SKM-1 (cell line): ENCODE measurements around the gene CNDP1.
"Not testable (repeated sequence)": the region's sequence is repeated elsewhere in the genome, so short reads cannot be mapped to it uniquely, and the experiment has no call there.

ENCODE experiments used
- DNase-seq: peaks from one replicate; lab custom pipeline; 2025; ENCODE audit not compliant: unreplicated experiment; lab: John Stamatoyannopoulos, UW

Gene CNDP1

DNA sequence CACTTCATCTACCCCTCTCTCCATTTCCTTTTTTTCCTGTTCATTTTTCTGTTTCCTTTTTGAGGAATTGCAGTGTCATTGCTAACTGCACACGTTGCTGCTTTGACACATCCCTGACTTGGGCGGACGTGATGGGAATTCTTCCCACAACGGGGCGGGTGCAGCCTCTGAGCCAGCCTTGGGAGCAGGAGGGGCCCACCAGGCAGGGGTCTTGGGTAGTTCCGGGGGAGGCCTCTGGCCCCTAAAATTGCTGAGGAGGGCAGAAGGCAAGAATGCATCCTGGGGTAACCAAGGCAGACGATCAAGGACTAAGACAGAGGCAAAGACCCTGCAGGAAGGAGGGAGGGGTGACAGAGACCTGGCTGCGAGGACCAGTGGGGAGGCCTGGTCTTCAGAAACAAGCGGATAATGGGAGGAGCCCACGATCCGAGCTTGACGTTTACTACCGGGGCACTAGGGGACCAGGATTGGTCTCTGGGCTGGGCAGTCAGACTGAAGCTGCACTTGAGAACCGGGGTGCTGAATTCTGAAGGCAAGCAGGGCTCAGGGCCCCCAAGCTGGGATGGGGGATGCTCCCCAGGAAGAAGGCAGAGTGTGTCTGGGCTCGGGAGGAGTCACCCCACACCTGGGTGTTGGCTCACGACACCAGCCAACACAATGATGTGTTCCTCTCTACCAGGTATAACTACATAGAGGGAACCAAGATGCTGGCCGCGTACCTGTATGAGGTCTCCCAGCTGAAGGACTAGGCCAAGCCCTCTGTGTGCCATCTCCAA, 14.8 kb upstream of the CNDP1 start:
- DNase-seq, result no peak

DNA sequence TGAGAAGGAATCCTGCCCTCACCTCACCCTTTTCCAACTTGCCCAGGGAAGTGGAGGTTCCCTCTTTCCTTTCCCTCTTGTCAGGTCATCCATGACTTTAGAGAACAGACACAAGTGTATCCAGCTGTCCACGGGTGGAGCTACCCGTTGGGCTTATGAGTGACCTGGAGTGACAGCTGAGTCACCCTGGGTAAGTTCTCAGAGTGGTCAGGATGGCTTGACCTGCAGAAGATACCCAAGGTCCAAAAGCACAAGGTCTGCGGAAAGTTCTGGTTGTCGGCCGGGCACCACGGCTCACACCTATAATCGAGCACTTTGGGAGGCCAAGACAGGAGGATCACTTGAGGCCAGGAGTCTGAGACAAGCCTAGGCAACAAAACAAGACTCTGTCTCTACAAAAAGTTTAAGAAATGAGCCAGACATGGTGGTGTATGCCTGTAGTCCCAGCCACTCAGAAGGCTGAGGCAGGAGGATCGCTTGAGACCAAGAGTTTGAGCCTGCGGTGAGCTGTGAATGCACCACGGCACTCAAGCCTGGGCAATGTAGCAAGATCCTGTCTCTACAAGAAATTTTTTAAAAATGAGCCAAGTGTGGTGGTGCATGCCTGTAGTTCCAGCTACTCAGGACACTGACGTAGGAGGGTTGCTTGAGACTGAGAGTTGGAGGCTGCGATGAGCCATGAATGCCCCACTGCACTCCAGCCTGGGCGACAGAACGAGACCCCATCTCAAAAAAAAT, 14.0 kb upstream of the CNDP1 start:
- no peak for DNase-seq

DNA sequence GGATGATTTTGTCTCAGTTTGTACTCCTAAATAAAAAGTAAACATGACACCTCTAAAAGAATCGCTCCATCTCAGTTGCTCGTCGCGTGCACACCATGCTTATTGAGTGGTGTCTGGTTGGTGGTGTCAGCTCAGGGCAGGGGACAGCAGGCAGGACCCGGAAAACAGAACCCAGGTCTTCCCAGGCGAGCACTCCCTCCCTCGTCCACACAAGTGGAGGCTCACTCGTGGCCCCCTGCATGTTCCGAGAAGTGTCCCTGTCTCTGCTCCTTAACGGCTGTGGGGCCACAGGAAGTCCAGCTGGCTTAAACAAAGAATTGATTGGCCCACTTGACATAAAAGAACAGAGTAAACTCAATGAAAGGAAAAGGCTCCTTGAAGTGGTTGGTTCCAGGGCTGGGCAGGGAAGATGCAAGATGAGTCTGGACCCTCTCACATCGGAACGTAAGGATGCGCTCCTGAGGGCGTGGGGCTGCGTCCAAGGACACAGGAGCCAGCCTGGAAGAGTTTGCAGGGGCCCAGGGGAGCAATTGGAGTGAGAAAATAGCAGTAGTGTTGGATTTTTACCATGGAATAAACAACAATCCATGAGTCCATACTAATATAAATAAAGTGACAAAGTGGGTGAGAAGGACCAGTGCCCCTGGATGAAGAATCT, 13.1 kb upstream of the CNDP1 start:
- DNase-seq, result no peak

DNA sequence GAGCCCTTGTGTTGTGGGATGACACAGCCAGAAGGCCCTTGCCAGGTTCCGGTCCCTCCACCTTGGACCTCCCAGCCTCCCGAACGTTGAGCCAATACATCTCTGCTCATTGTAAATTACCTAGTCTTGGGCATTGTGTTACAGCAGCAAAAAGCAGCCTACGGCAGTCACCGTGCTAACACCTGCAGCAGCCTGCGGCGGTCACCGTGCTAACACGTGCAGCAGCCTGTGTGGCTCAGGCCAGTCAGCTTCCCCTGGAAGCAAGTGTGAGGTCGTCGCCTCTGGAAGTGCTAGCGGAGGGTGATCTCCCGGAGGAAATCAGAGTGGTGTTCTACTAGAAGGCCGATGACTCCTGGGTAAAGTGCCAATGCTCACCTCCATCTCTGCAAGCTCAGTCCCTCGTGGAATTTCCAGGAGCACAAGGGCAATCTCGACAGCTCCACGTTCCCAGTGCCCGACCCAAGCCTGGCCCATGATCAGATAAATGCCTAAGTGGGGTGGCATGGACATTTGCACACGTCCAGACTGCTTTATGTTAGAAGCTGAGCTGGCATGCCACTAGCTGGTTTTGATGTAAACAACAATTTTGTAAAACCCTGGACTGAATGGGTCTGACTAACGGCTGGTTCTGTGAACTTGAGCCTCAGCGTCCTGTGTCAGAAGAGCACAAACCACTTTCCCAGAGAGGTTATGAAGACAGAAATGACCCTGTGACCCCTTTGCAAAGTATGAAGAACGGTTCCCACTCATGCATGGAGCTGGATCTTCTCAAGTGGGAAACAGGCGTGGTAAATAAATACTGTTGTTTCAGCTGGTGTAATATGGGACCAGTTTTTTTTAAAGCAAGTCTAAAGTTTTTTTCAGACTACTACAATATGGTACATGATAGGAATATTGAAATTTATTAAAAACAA, 11.4 kb upstream of the CNDP1 start:
- DNase-seq, result no peak

DNA sequence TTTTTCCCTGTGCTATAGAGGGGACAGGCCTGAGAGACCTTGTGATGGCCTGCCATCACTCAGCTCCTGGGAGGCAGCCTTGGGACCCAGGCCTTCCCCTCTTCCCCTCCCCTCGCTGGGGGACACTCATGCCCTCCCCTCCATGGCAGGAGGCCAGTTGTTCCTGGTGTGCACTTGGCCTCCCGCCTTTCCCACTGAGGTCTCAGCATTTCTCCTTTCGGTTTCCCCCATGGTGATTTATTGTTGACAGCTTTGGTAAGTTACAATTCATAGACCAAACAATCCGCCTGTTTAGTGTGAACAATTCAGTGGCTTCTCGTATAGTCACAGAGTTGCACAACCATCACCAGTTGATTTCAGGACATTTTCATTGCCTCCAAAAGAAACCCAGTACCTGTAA, 10.2 kb upstream of the CNDP1 start:
- DNase-seq, result no peak

DNA sequence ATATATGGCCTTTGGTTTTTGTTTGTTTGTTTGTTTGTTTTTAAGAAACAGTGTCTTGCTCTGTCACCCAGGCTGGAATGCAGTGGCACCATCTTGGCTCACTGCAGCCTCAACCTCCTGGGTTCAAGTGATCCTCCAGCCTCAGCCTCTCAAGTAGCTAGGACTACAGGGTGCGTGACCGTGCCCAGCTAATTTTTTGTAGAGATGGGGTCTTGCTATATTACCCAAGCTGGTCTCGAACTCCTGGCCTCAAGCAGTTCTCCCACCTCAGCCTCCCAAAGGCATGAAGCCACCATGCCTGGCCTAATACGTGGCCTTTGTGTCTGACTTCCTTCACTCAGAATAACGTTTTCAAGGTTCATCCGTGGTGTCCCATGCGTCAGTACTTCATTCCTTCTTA, 9.4 kb upstream of the CNDP1 start:
- not testable (repeated sequence) for DNase-seq

DNA sequence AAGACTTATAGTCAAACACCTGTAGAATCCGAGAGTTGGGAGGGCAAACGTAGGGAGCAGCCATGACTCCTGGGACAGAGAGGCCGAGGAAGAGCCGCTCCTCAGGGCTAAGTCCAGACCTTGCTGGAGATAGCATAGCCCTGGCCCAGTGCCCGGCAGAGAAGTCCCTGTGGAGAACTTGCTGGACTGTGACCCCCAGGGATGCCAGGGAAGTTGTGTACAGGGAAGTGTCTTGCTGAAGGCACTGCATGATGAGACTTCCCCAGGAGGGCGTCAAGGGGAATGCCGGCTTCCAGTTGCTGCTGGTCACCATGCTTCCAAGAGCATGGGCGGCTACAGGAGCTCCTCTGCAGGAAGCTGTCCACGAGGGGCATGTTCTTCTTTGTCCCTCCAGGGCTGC, 8.6 kb upstream of the CNDP1 start:
- no peak for DNase-seq

DNA sequence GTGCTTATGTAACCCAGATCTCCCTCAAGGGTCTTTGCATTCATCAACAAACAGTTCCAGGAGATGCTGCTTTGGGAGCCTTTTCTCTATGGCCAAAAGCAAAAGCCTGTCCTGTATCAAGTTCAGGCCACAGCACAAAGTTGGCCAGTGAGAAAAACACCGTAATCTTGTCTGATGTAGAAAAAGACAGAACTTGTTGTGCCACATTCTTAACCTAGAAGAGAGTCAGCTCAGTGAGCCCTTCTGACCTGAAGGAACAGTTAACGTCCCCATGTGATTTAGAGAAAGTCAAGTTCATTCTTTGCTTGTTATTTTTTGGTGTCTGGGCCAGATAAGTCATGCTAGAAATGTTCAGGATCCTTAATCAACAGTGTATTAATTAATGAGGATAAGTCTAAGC, 7.8 kb upstream of the CNDP1 start:
- DNase-seq, result no peak

DNA sequence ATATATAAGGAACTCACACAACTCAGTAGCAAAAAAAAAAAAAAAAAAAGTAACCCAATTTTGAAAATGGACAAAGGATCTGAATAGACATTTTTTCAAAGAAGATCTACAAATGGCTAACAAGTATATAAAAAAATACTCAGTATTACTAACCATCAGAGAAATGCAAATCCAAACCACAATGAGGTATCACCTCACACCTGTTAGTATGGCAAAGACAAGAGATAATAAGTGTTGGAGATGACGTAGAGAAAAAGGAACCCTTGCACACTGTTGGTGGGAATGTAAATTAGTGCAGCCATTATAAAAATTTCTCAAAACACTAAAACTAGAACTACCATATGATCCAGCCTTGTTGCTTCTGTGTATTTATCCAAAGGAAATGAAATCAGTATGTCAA, 5.8 kb upstream of the CNDP1 start:
- no peak for DNase-seq

DNA sequence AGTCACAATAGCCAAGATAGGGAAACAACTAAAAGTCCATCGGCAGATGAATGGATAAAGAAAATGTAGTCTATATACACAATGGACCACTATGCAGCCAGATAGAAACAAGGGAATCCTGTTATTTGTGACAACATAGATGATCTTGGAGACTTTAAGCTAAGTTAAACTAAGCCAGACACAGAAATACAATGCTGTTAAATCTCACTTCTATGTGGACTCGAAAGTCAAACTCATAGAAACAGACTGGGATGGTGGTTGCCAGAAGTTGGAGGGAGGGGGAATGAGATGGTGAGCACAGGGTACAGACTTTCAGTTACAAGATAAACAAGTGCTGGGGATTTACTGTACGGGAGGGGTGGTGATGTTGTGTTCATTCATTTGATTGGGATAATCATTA, 5.4 kb upstream of the CNDP1 start:
- DNase-seq, result no peak

DNA sequence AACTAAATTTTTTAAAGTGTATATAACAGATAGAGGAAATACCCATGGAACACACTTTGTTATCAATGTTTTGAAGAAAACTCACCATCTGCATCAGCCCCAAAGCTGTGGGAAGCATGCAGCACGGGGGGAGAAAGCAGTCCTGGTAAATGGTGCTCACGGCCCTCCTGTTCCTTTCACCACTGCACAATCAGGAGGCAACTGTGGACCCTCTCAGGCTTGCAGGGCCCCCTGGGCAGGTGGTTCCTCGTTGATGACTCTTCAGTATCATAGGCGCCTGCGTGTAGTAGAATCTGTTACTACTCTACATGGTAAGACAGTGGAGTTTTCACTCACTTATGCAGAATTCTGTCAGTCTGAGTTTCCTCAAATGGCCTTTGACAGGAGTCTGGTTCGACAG, 4.9 kb upstream of the CNDP1 start:
- no peak for DNase-seq

DNA sequence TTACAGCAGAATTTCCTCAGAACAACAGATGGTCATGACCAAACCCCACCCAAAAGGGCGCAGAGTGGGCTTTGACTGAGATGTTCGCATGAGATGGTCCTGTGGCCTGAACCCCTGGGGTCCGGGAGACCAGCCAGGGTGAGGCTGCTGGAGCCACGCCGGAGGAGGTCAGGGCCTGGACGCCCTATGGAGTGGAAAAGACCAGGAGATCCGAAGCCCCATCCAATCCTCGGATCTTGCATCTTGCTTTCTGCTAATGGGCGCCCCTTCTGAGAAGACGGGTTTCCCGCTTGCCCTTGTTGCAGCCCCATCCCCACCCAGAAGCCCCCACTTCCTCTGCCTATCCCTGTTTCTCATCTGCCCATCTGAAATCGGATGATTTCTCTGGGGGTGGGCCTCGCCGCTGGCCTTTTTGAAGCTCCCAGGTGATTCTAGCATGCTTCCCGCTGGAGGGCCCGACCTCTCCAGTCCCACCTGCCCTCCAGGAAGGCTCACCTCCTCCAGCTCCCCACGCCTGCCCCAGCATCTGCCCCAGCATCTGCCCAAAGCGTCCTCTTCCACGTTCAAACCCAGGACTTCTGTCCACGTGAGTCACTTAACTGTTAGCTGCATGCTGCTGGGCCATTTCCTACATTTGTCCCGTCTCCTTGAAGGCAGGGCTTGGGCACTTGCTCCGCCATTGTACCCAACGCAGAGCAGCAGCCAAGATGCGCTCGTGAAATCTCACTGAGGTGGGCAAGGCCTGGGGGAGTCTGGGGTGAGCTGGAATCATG, 4.3 kb upstream of the CNDP1 start:
- DNase-seq, result no peak

DNA sequence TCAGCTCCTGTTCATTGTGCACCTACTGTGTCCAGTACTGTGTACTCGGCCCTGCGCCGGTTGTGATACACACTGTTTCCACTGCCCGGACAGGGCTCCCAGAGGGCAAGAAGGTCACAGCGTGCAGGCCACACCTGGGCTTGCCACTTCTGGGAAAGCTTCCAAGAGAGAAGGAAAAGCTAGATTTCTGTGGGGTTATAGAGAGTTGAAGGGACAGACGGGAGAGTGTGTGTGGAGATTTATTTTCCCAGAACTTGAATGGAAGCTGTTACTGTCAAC, 3.8 kb upstream of the CNDP1 start:
- DNase-seq, result no peak

DNA sequence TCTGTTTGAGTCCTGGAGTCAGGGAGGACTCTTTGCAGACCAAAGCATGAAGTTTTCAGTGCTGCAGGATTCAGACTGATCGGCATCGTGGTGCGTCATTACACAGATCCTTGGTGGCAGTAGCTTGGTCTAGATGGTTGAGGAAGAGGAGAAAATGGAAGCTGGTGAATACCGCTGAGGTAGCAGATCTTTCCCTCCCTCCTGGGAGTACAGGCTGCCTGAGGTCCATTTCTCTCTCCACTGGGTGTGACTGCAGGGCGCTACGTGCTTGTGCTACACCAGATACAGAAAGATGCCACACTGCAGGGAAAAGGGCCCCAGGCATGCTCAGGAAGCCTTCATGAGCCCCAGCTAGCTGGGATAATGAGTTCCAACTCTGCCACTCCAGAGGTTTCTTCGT, 3.3 kb upstream of the CNDP1 start:
- no peak for DNase-seq

DNA sequence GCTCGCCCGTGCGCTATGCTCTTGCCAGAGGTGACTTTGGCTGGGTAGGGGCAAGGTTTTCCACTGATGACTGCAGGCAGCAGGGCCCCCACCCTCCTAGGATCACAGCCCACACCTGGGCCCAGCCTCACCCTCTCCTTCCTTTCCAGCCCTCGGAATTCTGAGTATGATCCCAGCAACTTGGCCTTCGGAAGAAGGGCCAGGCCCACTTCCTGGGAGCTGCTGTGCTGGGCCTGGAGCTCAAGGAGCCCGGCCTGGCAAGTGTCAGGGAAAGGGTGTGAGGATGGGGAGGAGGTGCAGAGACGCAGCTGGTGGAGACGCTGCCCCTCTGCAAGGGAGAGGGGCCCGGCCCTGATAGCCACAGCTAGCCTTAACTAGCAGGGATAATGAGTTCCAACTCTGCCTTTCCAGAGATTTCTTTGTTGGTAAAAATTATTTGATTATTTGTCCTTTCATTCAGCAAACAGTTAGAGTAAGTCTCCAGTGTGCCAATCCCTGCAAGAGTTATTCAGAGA, 1.7 kb upstream of the CNDP1 start:
- DNase-seq, result no peak

DNA sequence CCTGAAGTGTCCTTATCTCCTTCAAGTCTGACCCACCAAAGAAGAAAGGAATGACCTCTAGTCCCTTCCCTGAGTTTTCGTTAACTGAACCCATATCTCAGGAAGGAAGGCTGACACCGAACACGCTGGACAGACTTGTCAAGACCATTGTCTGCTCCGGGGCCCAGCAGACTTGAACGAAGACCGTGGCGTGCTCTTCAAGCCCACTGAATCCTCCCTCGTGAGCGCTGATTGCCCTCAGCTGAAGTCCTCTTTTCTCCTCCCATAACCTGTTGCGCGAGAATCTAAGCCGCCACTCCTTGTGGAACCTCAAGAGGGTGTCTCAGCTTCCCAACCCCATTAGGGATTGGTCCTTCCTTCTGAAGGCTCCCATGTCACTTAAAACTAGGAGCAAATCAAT, 634 bp upstream of the CNDP1 start:
- no peak for DNase-seq

DNA sequence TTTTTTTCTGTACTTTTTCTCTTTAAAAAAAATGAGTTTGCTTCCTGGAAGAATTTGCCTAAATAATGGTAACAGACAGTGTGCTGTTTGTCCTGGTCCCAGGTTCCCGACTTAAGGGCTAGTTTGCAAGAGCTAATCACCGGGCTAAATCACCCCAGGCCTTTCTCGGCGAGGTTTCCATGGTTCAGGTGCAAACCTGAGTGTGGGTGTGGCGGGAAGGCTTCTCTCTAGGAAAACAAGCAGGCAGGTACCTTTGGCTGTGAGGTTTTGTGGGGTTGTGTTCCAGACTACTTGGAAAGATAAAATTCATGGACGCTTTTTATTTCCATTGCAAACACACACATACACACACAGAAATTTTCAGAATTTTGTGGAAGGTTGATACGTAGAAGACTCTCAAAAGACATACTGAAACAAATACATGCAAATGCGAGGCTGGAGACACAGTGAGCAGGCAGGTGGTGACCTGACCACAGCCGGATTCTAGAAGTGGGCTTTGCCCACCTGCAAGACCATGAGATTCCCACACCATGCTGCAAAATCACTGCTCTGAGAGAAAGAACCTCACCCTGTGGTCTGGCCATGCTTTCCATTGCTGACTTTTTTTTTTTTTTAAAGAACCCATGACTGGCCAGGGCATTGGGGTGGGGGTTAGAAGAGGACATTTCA, 815 bp downstream of the CNDP1 start:
- DNase-seq, result no peak

DNA sequence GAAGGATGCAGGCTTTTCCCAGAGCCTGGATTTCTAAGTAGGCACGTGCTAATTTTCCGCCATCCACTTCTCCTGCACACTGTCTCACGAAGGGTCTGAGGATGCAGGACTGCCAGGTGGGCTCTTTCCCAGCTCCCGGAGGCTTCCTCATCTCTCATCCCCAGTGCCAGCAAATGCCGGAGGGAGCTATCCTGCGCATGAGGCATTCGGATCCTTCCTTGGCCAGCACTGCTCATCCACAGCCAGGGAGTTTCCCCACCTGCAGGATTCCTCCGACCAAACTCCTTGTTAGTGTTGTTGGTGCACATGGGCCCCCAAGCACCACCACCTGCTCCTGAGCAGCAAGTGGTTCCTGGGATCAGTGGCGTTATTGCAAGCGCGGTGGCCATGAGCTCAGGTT, 5.0 kb downstream of the CNDP1 start:
- no peak for DNase-seq

DNA sequence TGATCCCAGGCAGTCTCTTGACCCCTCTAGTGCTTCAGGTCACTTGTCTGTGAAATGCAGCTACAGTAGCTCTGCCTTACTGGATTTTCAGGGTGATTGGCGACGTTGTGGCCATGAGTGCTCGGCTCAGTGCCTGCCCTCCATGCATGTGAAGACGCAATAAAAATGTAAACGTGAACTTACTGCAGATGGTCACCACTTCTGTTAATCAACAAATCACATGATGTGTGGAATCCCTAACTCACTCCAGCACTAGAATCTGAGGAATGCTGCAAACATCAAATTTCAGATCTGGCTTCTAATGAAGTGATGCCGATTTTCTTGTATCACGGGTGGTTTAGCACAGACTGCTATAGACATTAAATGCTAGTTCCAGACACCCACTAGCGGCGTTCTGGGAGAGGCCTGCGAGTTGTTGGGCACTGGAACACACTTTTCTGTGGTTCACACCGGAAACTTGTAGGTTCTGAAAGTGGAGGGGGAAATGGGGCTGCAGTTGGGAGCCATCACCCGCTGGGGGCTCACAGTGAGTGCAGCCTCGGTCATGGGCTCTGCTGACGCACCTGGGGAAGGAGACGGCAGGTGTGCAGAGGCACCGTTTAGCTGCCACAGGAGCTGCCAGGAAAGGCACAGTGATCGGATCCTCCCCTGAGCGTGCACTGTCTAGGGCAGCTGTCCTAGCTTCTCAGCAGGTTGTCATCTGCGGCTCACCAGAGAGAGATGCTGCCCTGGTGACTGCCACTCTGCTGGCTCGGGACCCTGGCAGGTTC, 6.5 kb downstream of the CNDP1 start:
- DNase-seq, result no peak
